GM18909 (cell line): ENCODE measurements around the gene EMP1.
A peak's percentile ranks its signal among the peaks of the same experiment; 100 is the strongest.

Source experiments
- ATAC-seq: cut with Tn5 transposase; IDR thresholded peaks from one replicate; pipeline ENCODE4 v1.9.1; 2021; ENCODE audit warnings: mild to moderate bottlenecking; ENCODE audit not compliant: unreplicated experiment, poor library complexity

The EMP1 gene

GRCh38 chr12:13171921-13172859 is 24.3 kb upstream of the EMP1 start:
- ATAC-seq: peak; percentile 40

DNA sequence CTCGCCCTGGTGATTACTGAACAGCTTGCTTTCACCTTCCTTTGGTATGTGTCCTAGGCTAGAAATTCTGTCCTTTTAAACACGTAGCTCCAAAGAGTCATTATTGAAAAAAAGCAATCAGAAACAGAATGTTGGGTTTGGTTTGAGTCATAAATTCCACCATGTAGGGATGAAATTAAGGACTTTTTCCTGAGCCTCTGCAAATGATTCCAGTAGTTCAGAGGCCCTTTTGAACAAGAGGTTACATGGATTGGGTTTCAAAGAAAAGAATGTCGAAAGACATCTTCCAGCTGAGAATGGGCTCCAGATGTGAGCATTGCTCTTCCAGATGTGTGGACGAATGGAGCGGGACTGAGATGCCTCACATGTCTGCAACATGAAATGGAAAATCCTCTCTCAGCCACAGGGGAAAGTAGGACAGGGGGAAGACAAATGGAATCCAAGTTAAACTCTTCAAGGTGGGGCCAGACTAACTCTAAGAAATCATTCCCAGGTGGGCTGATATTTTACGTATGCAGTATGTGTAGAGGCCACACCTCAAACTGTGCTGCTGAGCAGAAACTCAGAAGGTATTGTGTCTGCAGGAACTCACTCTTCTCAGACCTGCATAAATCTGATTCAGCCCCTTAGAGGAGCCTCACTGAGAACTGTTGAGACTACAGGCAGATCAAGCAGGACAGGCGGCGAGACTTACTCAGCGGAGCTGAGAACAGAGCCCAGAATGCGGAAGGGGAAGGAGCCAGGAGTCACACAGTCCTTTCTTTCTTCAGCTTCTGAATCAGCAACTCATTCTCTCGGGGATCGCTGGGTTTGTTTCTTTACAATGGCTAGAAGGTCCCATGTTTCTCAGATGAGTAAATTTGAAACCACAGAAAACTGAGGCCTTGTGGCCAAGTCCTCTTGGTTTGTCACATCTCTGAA is 23.3 kb upstream of the EMP1 start:
- ATAC-seq: peak; percentile 95

DNA sequence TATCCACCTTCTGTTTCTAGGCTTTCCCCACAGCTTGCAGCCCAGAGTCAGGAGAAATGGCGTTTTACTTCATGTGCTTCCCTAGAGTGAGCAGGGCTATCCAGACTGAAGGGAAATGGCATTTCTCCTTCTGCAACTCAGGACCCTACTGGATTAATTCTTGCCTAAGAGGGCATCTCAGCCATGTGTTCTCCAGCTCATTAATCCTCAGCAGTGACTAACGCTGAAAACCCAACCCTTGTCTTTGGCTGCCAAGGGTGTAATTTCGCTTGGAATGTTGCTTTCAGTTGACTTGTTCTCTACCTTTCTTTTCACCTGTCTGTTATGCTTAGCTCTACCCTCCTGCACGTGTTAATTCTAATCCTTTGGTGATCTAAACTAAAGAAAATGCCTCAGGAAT is 21.0 kb upstream of the EMP1 start:
- no peak for ATAC-seq

GRCh38 chr12:13176256-13176655 is 20.3 kb upstream of the EMP1 start:
- ATAC-seq: no peak

DNA sequence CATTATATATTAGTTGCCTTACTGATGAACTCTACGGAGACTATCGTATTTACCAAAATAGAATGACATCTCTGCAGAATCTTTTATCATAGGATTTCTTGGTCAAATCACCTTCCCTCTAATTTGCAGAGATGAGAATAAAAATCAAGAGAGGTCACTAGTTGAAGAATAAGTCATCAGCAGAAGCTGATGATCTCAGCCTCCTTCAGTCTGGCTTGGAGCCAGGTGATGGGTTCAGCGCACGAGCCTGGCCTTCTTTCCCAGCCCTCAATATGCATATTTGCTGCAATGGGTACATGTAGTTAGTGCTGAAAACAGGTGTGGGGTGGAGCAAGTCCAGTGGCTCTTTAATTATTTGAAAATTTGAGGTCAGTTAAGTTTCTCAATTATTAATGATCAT is 19.2 kb upstream of the EMP1 start:
- ATAC-seq: no peak

DNA sequence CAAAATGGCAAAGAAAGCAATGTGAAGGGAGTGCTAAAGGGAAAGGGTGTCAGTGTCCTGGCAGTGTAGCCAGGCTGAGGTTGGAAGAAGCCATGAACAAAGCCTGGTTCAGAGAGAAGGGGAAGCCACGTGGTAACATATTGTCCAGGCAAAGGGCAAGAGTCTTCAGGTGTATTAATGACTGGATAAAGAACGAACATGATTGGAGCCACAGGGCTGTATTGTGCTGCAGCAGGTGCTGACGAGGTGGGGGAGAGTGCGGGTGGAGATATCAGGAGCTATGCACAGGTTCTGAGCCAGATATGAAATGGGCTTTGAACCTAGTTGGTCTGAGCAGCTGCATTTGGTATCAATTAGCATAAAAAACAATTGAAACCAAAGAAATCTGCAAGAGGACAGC is 18.6 kb upstream of the EMP1 start:
- ATAC-seq: no peak

DNA sequence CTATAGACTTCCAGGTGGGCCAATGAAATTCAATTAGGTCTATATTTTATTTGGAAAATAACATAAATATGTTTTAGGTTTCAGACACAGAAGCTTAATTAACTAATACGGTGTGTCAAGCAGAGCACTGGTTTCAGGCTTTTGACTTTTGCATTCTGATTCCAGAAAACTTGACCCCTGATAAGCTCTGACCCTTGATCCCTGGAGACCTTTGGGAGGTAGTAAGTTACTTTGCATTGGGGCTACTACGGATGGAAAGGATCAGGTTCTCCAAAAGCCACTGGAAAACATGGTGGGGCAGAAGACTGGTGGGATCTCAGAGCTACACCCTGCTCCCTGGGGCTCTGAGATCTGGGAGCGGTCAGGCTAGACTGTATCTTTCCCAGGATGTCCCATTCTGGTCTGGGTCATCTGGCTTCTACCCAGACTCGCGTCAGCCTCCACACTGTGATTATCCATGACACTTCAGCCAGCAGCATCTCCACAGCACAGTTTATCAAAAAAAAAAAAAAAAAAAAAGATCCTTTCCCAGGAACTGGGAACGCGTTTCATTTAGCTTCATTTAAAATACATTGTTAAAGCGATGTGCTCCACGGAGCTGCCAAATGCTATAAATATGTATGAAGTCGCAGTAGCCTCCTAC is 17.8 kb upstream of the EMP1 start:
- ATAC-seq: no peak

DNA sequence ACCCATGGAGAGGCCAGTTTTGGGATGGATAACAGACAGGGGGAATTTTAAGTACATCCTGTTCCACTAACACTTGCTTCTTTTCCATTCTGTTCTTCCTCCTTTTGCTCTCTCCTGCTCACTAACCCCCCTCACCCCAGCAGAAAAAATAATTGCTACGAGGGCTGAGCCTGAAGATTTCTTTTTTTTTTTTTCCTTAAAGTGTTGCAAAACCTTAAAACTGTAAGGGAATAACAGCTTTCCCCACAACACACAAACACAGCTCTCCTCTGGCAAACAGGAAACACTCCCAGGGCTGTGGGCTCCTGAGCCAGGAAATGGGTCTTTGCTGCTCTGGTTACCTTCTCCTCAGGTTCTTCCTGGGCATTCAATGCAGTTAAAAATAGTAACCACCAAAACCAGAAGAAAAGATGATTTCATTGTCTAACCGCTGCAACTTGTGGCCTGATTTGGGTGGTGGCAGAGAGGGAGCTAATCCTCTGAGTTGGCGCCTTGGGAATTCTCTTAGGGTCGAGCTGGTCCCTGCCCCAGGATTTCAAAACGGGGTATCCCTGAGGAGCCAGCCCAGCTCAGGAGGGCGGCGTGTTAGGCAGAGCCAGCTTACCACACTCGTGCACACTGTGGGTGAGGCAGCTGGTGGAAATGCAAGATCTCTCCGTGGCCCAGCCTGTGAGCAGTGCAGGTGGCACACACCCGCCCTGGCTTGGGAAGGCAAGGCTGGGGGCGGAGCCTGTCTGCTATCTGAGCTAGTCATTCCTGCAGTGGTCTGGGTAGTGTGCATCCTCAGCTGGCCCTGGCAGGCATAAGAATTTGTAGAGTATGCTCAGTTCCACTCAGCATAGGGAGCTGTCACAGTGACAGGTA is 17.1 kb upstream of the EMP1 start:
- ATAC-seq: peak; percentile 93

GRCh38 chr12:13181375-13182070 is 15.0 kb upstream of the EMP1 start:
- ATAC-seq: no peak

DNA sequence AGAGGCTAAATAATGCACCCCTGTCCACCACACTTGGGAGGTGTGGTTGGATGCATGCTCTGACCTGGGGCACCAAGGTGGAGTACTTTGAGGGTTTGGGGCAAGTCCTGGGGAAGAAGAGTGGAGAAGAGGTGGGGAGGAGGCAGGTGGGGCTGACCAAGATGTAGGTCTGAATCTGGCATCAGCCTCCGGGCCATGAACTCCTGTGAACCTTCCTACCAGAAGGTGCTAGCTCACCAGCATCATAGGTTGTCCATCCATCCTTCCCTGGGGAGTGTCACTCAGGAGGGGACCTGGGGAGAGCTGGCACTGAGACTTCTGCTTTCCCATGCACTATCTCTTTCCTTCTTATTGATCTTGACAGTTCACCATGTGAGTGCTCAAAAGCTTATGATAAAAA is 13.6 kb upstream of the EMP1 start:
- ATAC-seq: no peak

DNA sequence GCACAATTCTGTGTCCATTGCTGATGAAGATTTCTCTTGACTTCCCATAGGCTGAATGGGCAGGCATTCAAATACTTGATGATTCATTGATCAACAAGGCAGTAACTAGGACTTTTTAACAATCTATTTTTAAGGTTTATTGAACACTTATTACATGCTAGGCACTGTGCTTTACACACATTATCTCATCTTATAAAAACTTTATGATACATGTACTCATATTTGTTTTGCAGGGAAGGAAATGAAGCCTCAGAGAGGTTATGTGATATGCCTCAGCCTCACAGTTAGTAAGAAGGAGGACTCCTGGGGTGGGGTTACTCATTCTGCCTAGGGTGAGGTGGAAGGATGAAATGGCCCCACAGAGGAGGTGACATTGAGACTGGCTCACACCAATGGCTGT is 12.9 kb upstream of the EMP1 start:
- no peak for ATAC-seq

GRCh38 chr12:13186302-13186701 is 10.2 kb upstream of the EMP1 start:
- no peak for ATAC-seq

- no peak for ATAC-seq
These were observed 9.1 kb upstream of the EMP1 start for GRCh38 chr12:13187399-13187798.

DNA sequence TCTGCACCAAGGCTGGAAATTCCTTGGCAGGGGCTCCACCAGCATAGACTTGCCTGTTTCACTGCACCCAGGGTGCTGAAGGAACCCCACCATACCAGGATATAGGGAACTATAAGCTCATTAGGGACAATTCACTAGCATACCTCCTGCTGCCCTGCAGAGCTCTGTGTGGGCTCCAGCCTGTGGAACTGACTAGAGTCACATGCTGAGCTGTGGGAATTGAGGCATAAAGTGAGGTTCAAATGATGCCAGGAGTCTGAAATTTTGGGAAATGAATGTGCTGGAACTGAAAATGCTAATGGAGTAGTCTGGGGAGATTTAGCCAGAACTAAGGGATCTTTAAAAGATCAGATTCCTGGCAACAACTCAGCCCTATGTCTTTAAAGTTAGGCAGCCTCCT is 7.3 kb upstream of the EMP1 start:
- ATAC-seq: no peak

DNA sequence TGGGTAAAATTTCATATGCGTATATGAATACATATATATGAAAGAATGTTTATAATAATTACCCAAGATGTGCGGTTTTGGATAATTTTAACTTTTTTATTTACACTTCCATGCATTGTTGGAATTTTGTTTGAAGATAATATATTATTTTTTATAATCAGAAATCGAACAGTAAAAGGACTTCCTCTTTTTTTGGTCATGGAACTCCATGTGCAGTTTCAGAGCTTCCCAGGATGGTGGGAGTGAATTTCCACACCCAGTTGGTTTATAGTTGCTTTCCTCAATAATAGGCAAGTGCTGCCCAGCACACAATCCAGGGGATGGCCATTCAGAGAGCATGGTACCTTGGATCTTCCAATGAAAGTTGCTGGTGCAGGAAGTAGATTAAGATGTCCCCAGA is 6.3 kb upstream of the EMP1 start:
- ATAC-seq: no peak

DNA sequence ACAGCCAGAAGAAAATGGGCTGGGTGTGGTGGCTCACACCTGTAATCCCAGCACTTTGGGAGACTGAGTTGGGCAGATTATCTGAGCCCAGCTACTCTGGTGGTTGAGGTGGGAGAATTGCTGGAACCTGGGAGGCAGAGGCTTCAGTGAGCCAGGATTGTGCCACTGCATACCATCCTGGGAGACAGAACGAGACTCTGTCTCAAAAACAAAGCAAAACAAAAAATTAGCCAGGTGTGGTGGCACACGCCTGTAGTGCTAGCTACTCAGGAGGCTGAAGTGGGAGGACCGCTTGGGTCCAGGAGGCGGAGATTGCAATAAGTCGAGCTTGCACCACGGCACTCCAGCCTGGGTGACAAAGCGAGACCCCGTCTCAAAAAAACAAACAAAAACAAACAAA is 3.8 kb upstream of the EMP1 start:
- ATAC-seq: no peak

DNA sequence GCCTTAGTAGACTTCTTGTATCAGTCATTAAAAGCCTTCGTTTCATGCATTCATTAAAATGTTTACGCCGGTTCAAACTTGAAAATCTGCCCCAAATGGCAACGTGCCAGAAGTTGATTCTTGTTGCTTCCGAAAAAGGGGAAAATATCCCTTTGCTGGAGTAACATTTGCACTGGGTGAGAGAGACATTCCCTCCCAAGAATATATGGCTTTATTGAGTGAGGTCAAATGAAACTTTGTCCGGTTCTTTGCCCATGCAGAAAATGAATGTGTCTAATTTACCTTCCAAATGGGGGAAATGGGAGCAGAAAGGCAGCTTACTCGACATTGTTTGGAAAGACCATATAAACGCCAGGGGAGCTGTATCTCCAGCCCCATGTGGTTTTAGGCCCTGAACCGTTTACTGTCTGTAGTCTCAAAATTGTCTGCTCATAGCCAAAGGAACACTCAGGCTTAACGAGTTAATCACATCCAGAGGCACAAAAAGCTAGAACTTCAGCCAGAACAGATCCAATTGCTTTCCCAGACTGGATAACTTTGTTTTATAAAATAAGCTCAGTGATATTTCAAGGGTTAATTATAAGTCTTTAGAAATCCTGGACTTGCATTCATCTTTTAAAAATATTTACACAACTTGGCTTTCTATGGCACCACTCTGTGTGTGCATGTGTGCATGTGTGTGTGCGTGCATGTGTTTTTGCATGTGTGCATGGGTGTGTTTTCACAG is 2.9 kb upstream of the EMP1 start:
- ATAC-seq: no peak

DNA sequence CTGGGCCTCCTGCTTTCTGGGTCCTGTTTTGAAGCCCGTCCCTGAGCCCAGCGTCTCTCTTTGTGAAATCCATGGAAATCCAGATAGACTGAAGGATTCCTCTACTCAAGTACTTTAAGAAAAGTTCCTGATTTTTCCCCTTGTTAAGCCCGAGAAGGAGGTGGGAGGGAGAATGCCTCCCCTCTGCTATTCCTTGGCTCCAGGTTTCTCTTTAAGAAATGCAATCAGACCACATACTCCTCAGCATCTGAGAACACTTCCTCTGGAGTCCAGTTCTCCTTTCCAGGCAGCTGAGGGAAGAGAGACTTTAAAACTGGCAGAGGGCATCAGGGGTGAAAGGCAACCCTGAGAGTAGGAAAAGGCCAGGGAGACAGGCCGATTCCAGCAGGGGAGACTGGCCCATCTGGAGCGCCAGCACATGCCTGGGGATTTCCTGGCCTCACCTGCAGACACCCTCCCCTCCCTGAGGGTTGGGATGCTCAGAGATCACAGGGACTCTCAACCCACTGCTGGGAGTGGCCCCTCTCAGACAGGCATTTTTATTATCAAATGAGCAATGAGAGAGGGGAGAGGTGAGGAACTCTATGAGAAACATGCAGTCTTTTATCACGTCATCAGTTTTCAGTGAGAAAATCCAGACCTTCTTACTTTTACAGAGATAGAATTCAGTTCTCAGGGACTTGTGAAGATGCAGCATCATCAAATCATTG is 2.0 kb upstream of the EMP1 start:
- ATAC-seq: no peak
